ENCODE data around the gene LTB4R.

Gene LTB4R

DNA sequence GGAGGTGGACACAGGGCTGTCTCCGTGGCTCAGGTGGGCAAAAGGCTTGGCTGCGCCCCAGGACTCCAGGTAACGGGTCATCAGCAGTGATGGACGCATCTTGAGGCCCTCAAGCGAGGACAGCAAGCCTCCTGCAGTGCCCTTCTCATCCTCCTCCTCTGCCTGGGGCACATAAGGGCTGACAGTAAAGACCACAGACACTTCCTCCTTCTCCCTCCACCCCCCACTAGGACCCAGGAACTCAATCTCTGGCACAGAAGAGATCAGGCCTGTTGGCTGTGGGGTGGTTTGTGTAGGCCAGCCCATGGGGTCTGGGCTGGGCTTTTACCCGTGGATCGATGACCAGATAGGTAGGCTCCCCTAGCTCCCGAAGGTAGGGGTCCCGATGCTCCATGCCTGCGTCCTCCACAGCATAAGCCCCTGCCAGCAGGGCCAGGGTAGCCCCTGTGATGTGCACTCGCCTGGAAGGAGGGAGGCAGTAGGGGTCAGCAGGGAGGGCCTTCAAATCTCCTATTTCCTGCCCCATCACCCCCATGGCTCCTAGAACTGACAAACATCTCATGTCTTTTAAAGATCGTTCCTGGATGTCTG, 17.9 kb downstream of the LTB4R start:
- DNase-seq: no peak
- TF ChIP-seq POLR2A (IDR thresholded peaks at IDR 0.05; ENCODE audit: low read length): no peak
- no peak for TF ChIP-seq GATA1 (IDR thresholded peaks at IDR 0.05; ENCODE audit: low read depth, low read length)

DNA sequence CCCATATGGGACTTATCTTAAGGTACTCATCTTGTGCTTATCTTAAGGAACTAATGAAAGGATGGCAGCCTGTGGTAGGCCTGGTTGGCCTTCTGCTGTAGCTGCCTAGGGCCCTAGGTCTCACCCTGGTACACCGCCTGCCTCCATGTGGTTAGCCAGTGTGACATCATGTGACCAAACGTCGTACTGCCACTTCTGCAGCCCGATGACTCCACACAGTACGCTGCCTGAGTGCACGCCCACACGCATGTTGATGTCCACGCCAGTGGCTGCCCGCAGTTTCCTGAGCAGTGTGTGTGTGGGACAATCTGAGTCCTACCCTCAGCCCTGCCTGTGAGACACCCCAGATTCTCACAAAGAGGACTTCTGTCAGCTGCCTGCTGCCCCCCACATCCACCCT, 18.4 kb downstream of the LTB4R start:
- TF ChIP-seq GATA1 (IDR thresholded peaks at IDR 0.05; ENCODE audit: low read depth, low read length) (no peak), POLR2A (IDR thresholded peaks at IDR 0.05; ENCODE audit: low read length) (no peak)
- peak; percentile 34 to 37 for DNase-seq

- DNase-seq: no peak
- TF ChIP-seq GATA1 (IDR thresholded peaks at IDR 0.05; ENCODE audit: low read depth, low read length): no peak
- no peak for TF ChIP-seq POLR2A (IDR thresholded peaks at IDR 0.05; ENCODE audit: low read length)
Observed at GRCh38 chr14:24330973-24331674, 19.8 kb downstream of the LTB4R start.

- TF ChIP-seq GATA1 (IDR thresholded peaks at IDR 0.05; ENCODE audit: low read depth, low read length): no peak
- DNase-seq: no peak
Observed at GRCh38 chr14:24331731-24332267, 20.5 kb downstream of the LTB4R start.

GRCh38 chr14:24332268-24332993, 21.1 kb downstream of the LTB4R start:
- peak; percentile 67 to 77 for DNase-seq
- TF ChIP-seq POLR2A (IDR thresholded peaks at IDR 0.05; ENCODE audit: low read length): no peak
- TF ChIP-seq GATA1 (IDR thresholded peaks at IDR 0.05; ENCODE audit: low read depth, low read length): no peak

DNA sequence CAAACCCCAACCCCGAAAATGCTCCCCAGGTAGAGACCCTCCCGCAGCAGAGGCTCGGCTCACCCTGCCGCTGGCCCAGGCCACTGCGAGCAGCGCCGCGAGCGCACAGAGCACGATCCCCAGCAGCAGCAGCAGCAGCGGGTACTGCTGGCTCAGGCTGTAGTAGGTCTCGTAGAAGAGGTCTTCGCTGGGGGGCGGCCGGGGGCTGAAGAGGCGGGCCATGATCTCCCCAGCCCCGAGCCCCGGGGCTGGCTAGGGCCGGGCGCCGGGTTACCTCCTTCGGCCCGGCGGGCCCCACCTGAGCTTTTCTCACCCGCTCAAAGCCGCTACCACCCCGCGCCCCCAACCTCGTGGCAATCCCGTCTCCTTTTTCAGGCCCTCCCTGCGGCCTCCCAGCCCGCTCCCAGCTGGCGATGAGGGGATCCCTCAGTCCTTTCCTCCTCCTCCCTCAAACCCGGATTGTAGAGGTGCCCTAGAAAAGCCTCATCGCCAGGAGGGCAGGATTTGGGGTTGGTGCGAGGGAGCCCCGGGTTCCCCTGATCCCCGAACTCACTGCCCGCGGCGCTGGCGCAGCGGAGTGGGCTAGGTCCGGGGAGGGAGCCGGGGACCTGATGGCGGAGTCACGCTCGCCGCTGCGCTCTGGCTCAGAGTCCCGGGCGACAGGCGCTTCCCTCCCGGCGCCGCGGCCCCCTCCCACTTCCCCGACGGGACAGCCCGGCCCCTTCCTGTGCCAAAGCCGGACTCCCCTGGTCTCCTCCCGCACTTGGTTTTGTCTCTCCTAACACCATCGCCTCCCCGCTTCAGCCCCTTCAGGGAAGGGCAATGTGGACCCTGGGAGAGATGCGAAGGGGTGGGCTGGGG, 23.4 kb downstream of the LTB4R start, which contains the start of gene ADCY4:
Gene ADCY4, minus strand, starts transcription at position 641 of the 861 bp plus-strand sequence. Its CDS starts 419 bp downstream, at position 222.
- no peak for DNase-seq
- no peak for TF ChIP-seq POLR2A (IDR thresholded peaks at IDR 0.05; ENCODE audit: low read length)
- TF ChIP-seq GATA1 (IDR thresholded peaks at IDR 0.05; ENCODE audit: low read depth, low read length): no peak

DNA sequence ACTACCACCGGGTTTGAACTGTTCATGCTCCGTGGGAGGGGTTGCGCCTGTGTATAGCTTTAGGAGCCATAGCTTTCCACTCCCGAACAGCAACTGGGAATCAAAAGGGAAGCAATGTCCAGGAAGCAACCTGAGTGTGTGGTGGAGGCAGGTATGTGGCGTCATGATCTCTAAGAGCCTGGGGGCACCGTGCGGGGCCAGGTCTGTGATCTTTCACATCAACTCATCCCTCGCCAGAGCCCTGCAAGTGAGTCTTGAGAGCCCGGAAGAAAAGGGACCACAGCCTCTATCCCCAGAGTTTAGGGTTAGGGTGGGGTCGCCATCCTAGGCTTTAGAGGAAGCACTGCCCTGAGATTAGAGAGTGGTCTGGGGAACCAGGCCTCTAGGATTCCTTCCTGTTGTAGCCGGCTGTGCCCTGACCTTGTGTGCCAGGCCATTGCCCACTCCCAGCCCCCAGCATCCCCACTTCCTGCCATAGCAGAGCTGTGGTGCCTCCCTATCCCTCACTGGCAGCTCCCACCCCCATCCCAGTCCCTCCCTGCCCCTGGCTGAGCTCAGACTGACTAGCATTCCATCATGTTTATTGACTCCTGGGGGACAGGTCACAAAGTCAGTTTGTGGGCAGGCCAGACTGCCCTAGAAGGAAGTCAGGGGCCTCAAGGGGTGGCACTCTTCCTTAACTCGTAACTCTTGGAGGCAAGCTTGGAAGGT, 24.3 kb downstream of the LTB4R start:
- TF ChIP-seq POLR2A (IDR thresholded peaks at IDR 0.05; ENCODE audit: low read length) (no peak), GATA1 (IDR thresholded peaks at IDR 0.05; ENCODE audit: low read depth, low read length) (no peak)
- no peak for DNase-seq

DNA sequence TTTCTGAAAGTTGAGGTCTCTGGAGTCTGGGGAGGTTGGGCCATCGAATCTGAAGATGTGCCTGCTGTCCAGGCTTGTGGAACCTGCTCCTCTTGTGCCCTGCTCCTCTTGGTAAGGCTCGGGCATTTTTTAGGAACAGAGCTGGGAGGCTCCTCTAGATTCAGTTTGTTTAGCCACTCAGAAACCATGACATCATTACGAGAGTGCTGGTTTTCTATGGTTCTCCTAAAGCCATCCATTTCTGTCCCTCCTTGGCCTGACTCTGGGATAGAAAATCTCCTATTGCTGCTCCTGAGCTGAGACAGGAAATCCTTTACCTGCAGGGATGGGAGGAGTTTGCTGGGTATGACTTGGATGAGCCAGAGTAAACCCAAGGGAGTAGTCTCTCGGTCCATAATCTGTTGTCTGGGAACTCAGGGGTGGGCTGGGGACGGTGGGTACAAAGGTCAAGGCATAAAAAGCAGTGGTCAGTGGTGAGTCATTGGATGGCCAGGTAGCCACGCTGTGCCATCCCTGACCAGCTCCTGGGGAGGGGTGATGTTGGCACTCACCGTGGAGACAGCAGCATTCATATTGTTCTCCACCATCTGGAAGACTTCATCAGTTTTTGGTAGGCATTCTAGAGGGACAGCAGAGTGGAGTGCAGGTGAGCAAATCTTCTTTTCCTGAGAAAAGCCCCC, 26.0 kb downstream of the LTB4R start:
- DNase-seq: no peak
- TF ChIP-seq POLR2A (IDR thresholded peaks at IDR 0.05; ENCODE audit: low read length) (no peak), GATA1 (IDR thresholded peaks at IDR 0.05; ENCODE audit: low read depth, low read length) (no peak)

DNA sequence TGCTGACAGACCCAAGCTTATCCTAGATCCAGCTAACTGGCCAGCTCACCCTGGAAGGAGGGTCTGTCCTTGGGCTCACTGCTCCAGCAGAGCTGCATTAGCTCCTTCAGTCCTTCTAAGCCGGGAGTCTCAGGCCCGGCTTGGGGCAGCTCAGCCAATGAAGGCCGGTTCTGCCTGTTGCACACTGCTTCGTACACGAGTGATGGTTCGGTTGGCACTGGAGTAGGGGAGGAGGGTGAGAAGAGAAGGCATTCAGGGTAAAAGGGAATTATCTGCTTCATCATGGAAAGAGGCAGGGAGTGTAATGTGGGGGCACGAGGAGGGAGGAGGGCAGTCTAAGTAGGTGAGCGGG, 26.5 kb downstream of the LTB4R start:
- DNase-seq: no peak
- TF ChIP-seq POLR2A (IDR thresholded peaks at IDR 0.05; ENCODE audit: low read length) (no peak), GATA1 (IDR thresholded peaks at IDR 0.05; ENCODE audit: low read depth, low read length) (no peak)

DNA sequence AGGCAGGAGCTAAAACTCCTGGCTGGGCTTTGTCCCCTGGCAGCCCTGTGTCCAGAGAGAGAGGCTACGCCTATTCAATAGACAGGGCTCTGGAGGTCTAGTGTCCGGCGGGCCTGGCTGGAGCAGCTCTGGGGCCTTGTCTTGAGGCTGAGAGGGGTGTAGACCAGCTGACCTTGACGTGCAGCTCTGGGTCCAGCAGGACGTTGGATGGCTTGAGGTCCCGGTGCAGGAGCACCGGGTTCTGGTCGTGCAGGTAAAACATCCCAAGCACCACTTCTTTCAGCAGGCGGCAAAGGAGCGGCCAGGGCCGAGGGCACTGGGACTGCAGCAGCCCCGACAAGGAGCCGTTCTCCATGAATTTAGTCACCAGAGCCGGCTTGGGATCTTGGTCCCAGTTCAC, 27.5 kb downstream of the LTB4R start:
- no peak for DNase-seq
- TF ChIP-seq GATA1 (IDR thresholded peaks at IDR 0.05; ENCODE audit: low read depth, low read length) (no peak), POLR2A (IDR thresholded peaks at IDR 0.05; ENCODE audit: low read length) (no peak)

GRCh38 chr14:24339284-24340151, 28.2 kb downstream of the LTB4R start, which contains the start of gene RIPK3:
Gene RIPK3, minus strand, starts transcription at chr14:24339991. Its CDS starts 165 bp downstream, at chr14:24339826.
- peak in 1 of 2 experiments; percentile 43 for DNase-seq
- no peak for TF ChIP-seq GATA1 (IDR thresholded peaks at IDR 0.05; ENCODE audit: low read depth, low read length)
- no peak for TF ChIP-seq POLR2A (IDR thresholded peaks at IDR 0.05; ENCODE audit: low read length)
